Measurements from ENCODE around the gene OR7D4.

GRCh38 chr19:9166846-9167245 is 52.5 kb downstream of the OR7D4 start:
- TF ChIP-seq, protein P1, sequence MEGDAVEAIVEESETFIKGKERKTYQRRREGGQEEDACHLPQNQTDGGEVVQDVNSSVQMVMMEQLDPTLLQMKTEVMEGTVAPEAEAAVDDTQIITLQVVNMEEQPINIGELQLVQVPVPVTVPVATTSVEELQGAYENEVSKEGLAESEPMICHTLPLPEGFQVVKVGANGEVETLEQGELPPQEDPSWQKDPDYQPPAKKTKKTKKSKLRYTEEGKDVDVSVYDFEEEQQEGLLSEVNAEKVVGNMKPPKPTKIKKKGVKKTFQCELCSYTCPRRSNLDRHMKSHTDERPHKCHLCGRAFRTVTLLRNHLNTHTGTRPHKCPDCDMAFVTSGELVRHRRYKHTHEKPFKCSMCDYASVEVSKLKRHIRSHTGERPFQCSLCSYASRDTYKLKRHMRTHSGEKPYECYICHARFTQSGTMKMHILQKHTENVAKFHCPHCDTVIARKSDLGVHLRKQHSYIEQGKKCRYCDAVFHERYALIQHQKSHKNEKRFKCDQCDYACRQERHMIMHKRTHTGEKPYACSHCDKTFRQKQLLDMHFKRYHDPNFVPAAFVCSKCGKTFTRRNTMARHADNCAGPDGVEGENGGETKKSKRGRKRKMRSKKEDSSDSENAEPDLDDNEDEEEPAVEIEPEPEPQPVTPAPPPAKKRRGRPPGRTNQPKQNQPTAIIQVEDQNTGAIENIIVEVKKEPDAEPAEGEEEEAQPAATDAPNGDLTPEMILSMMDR (IDR thresholded peaks at IDR 0.05): no peak
- TF ChIP-seq POLR2A (IDR thresholded peaks at IDR 0.05; ENCODE audit: low read length) (no peak), CBX2 (IDR thresholded peaks at IDR 0.05; ENCODE audit: borderline replicate concordance, low read depth) (no peak), REST (IDR thresholded peaks at IDR 0.05) (no peak), BHLHE40 (IDR thresholded peaks at IDR 0.05; ENCODE audit: low read depth, low read length) (no peak)
